ENCODE data around the gene GRIPAP1. TPM values are rescaled to one million over a fixed set of nuclear protein-coding genes. Genes with fewer than 3 reads are reported as not detected.

GRIPAP1 gene
- total RNA-seq, 1 donor from 2014 or later, result 22.9 TPM

- no peak for DNase-seq (ENCODE audit: low read depth, low spot score)
Measured at GRCh38 chrX:48958635-48959094, 43.4 kb downstream of the GRIPAP1 start.

DNA sequence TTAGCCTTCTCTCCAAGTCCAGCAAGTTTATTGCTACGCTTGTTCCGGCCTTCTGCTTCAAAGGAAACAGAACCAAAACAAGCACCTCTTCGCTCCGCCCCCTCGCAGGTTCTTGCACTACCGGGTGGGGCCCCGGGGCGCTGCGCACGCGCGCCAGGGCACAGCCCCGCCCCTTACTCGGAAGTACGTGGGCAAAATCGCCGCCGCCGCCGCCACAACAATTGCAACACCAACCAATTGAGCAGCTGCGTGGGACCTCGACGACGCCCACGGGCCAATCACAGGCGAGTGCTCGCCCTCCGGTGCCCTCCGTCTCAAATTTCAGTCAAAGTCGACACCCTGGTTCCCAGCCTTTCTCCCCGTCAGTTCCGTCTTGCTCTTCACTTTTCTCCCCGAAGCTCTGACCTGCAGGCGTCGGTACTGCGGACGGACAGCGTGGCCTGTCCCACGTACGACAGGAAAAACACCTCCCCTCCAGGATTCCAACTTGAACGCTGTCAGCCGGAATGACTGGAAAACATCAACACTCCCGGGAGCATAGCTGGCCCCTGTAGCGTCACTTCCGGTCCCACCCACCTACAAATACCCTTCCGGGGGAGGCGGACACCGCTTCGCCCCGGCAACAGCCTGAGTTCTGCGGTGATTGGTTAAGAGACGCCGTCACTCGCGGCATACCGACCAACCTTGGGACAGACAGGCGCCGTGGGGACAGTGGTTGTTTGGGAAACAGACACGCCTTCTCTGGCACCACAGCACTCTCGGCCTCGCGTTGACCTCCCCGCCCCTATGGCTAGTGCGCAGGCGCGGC is 44.0 kb downstream of the GRIPAP1 start:
- DNase-seq (ENCODE audit: low read depth, low spot score), result peak; percentile 92

DNA sequence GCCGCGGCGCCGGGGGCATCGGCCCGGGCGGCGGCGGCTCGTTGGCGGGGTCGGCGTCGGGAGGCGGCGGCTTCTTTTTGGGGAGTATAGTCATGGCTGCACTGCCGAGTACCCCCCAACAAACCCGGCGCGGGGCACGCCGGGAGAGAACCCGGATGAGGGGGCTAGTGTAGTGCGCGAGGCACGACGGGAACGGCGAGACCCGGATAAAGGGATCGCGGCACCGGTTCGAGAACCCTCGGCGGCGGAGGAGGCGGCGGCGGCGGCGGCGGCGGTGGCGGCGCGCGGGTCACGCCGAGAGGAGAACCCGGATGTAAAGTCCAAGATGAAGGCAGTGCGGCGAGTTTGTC is 44.6 kb downstream of the GRIPAP1 start, which contains the start of gene OTUD5:
Gene OTUD5 (minus strand): TSS at position 131 of the 350 bp plus-strand sequence. CDS start 37 bp downstream, at position 94.
- no peak for DNase-seq (ENCODE audit: low read depth, low spot score)

DNA sequence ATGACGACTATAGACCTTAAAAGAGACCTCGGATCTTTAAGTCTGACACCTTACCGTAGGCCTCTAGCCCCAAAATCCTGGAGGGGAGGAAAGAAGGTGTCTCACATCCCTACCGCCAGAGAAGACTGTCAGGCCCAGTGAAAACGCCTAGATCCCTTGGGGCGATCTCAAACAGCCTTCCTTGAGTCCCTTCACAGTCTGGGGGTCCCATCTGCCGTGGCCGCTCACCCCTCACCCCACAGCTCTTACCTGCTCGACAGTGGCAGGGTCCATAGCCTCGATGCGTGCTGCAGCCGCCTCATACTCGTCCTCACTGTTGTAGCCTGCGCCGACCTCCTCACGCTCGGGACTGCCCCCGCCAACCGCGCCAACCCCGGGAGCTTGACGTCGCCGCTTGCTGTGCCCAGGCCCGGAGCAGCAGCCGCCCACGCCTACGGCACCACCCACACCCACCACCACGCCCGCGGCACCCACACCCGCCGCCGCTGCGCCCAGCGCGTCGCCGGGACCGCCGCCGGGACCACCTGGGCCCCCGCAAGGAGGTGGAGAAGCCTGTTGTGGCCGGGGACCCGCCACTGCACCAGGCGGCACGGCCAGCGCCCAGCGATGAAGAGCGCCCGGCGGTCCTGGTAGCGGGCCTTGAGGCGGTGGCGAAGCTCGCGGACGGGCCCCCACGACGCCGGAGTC is 45.2 kb downstream of the GRIPAP1 start:
- DNase-seq (ENCODE audit: low read depth, low spot score), result no peak

DNA sequence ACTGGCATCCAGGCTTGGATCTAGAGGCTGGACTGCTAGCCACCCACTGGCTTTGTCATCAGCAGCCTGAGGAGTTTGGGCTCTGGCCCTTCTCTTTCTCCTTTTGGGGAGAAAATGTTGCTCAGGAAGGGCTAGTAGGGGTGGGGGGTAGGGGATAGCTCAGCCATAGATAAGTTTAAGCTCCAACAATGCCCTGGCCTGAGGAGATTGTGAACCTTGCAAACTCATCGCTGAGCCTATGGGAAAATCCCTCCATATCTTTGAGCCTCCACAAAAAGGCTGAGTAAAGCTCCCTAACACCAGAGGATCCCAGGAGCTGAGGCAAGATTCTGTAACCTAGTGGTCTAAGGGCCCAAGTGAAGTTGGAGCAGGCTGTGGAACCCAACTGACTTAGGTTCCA is 53.5 kb downstream of the GRIPAP1 start:
- no peak for DNase-seq (ENCODE audit: low read depth, low spot score)

- no peak for DNase-seq (ENCODE audit: low read depth, low spot score)
Measured at GRCh38 chrX:48945517-48946348, 56.3 kb downstream of the GRIPAP1 start.

DNA sequence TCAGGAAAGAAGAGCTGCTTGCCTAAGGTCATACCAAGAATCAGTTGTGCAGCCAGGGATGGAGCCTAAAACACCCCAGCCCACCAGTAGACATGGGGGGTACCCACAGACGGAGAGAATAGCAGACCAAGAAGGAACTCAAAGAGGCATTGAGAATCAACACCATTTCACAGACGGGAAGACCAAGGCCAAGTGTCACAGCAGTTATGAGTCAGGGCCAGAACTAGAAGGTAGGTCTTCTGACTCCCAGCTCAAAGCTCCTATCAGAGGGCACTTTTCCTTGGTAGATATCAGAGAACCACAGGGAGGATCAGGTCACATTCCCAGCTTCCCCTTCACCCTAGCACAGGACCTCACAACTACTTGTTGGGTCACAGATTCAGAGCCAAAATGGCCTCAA is 59.2 kb downstream of the GRIPAP1 start:
- no peak for DNase-seq (ENCODE audit: low read depth, low spot score)

GRCh38 chrX:48940404-48940955 is 61.6 kb downstream of the GRIPAP1 start:
- DNase-seq (ENCODE audit: low read depth, low spot score), result no peak

- no peak for DNase-seq (ENCODE audit: low read depth, low spot score)
Measured at GRCh38 chrX:48939524-48940228, 62.4 kb downstream of the GRIPAP1 start.

DNA sequence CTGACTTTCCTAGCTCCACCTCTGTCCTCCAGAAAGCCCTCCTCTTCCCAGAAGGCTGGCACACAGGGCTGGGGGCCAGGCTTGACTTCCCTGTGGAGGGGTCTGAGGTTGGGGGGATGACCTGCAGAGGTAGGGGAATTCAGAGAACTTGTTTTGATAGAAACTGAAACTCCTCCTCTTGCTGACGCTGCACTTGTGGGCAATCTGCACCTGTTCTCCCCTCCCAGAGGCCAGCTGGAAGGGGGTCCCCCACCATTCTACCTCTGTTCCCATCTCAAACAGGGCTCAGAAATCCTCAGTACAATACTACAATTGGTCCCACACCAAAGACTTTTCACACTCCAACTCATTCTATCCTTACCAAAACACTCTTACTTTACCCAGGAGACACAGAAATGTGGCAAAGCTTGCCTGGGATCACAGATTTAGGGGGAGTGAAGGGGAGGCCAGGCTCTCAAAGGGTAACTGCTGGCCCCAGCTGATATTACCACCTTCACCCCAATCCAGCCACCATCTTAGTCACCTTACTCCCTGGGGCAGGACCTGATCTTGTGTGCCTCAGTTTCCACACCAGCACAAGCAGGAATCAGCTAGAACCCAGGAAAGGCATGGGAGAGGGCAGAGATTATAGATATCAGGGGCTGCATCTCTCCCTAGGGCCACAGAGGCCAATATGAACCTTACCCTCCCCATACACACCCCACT is 63.2 kb downstream of the GRIPAP1 start:
- no peak for DNase-seq (ENCODE audit: low read depth, low spot score)

DNA sequence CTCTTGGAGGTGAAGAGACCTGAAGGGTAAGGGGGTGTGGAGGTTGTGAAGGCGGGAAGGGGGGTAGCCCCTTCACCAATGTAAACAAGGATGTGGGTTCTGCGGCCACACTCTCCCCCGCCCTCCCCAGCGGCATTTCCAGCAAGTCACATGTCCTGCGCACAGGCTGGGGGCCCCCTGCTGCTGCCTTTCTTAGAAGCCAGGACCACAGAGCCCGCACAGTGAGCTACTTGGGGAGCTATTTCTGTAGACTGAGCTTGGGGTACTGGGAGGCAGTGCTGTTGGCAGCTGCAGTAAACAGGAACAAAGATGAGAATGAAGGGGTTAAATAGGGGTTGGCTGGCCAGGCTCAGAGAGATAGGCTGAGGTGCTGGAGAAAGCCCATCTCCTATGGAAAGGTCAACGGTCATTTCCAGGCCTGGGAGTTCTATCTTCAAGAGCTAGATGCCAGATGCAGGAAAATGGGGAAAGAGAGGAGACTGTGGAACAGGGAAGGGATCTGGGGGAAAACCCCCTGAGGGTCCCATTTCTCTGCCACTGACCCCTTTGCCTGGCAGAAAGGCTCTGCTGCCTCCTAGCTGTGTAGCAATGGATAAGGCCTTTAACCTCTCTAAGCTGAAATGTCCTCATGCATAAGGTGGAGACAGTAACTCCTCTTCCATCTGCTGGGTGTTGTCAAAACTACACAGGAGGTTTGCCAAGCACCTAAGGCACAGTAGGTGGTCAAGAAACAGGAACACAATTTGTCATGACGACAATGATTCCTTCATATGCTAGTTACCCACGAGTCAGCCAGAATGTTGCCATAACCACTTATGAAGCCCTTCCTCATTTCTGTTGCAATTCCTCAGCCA is 64.8 kb downstream of the GRIPAP1 start:
- DNase-seq (ENCODE audit: low read depth, low spot score), result no peak

- DNase-seq (ENCODE audit: low read depth, low spot score), result no peak
Measured at GRCh38 chrX:48936429-48937053, 65.5 kb downstream of the GRIPAP1 start.

DNA sequence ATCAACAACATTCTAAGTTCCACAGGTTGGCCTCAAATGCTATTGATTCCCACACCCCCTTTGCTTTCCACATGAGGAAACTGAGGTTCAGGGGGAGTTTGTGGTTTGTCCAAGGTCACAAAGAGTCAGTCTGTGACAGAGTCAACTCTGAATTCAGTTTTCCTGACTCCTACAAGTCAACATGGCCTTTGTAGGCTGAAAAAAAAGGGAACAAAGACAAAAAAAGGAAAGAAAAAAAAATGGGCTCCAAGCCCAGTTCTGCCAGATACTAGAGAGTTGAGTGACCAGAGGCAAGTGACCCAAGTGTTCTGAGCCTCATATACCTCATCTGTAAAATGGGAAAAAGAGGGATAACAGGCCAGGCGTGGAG is 66.8 kb downstream of the GRIPAP1 start:
- no peak for DNase-seq (ENCODE audit: low read depth, low spot score)

DNA sequence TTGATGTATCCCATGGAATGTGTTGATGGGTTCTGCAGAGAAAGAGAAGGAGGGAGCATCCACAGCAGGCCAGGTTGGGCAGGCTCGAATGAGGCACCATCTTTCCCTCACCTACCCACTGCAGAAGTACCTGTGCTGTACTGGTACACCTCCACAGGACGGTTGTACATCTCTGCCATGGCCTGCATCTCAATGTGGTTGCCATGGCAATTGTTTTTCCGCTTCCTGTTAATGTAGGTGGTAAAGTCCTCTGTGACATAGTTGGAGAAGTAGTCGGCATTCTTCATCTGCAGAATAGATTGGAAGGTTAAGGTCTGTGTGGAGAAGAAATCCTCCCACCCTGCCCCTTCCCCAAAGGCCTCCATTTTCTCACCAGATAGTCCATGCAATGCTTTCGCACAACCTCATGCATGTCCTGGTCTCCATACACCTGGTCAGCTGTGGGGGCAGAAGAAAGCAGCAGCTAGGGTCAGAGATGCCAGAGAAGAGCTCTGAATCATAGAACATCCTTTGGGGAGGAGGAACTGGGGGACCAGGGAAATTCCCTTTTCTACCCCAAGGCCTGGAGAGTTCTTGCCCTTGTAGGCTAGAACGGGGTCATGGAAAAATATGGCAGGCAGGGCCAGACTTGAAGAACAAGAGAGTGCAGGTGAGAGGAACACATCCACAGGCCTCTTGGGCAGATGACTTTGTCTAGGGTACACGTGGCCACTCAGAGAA is 67.3 kb downstream of the GRIPAP1 start:
- no peak for DNase-seq (ENCODE audit: low read depth, low spot score)

DNA sequence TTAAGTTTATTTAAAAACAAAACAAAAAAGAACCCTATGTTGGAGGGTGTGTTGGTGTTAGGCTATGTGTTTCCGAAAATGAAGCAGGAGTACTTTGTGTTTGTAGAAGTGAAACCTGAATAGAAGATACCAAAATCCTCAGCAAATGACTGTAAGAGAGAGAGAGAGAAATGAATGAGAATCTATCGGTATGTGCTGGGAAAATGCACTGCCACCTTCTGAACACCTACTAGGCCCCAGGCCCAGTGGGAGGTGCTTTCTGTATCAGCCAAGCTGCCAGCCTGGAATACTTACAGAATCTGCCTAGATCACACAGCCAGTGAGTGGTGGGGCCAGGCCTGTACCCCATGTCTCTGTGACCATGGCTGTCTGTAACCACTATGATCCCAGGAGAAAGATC is 68.3 kb downstream of the GRIPAP1 start:
- DNase-seq (ENCODE audit: low read depth, low spot score), result no peak

DNA sequence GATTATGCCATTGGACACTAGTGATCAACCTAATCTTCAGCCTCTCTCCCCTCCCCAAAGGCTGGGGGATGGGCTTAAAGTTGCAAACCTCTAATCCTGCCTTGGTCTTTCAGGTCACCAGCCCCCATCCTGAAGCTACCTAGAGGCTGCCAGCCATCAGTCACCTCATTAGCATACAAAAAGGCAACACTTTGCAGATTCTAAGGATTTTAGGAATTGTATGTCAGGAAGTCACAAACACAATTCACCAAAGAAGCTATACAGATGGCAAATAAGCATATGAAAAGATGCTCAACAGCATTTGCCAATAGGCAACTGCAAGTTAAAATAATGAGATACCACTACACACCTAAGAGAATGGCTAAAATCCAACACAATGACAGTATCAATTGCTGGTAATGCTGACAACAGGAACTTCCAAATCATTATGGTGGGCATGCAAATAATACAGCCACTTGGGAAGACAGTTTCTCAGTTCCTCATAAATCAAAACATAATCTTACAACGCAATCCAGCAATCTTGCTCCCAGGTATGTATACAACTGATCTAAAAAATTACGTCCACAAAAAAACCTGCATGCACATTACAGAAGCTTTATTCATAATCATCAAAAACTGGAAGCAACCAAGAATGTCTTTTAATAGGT is 74.2 kb downstream of the GRIPAP1 start:
- no peak for DNase-seq (ENCODE audit: low read depth, low spot score)

DNA sequence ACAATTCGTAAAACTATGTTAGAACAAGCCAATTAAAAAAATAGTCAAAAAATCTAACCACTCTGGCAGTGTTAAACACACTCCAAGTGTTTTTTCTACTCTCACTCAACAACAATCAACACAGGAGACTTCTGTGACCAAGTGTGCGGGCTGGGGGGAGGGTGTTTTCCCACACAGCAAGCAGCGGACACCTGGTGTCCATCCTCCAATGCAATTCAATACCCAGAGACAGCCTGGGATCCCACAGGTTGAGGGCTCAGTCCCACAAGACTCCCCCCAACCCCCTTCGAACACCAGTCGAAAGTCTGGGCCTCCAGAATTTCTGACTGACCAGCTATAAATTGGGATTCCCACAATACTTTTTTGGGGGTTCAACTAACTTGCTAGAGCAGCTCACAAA is 74.9 kb downstream of the GRIPAP1 start:
- DNase-seq (ENCODE audit: low read depth, low spot score), result no peak

- DNase-seq (ENCODE audit: low read depth, low spot score), result no peak
Measured at GRCh38 chrX:48924270-48924669, 77.8 kb downstream of the GRIPAP1 start.
